Aorta (tissue), 5 donors: Measurements from ENCODE around the gene SRPK3. TPM values are rescaled to one million over a fixed set of nuclear protein-coding genes. Genes with fewer than 3 reads are reported as not detected.

Experiments used
- ATAC-seq: fragments of 200-7000 bp; cut with Tn5 transposase; one replicate; pipeline ENCODE4 v1.9.1; 2022; ENCODE audit warnings: moderate library complexity; ENCODE audit not compliant: low FRiP score
- DNase-seq, 2 donors: peaks; one replicate each; pipeline ENCODE4 v3.0.0-alpha.2; 2020
- H3K27ac ChIP-seq, 2 donors: one replicate each; pipeline ENCODE4 v1.5.1; 2013; ENCODE audit warnings: low read length in 2 of 2, mild to moderate bottlenecking in 2 of 2, moderate library complexity in 2 of 2, control low read depth in 1 of 2, inconsistent platforms in 1 of 2, low read depth in 1 of 2
- H3K27me3 ChIP-seq, 2 donors: one replicate each; pipeline ENCODE4 v1.6.1; 2013; ENCODE audit warnings: control low read depth in 1 of 2, low read length in 1 of 2, mild to moderate bottlenecking in 1 of 2, moderate library complexity in 1 of 2; ENCODE audit not compliant: insufficient read depth in 2 of 2, control insufficient read depth in 1 of 2
- H3K36me3 ChIP-seq, 2 donors: one replicate each; pipeline ENCODE4 v1.6.1; 2013; ENCODE audit warnings: control low read depth in 1 of 2, low read length in 1 of 2, mild to moderate bottlenecking in 1 of 2; ENCODE audit not compliant: insufficient read depth in 2 of 2, control insufficient read depth in 1 of 2
- H3K4me1 ChIP-seq, 2 donors: one replicate each; pipeline ENCODE4 v1.6.1; 2013; ENCODE audit warnings: low read length in 2 of 2, control low read depth in 1 of 2, mild to moderate bottlenecking in 1 of 2, moderate library complexity in 1 of 2; ENCODE audit not compliant: insufficient read depth in 2 of 2, control insufficient read depth in 1 of 2
- H3K4me3 ChIP-seq, 2 donors: one replicate each; pipeline ENCODE4 v1.5.1; 2013; ENCODE audit warnings: low read length in 2 of 2, control low read depth in 1 of 2, mild to moderate bottlenecking in 1 of 2
- H3K9me3 ChIP-seq: one replicate; pipeline ENCODE4 v1.6.1; 2013; ENCODE audit warnings: mild to moderate bottlenecking, low read length; ENCODE audit not compliant: control insufficient read depth
- WGBS, 2 donors: extraction: QIAGEN DNeasy Blood & Tissue Kit; methylation state at CpG; one replicate each; pipeline ENCODE4 v1.1.7; 2013; 5-methylcytosine and 5-hydroxymethylcytosine counted together
- intact Hi-C, 2 donors: fragments of 100-400 bp; cut with DNase I; formaldehyde crosslinking; loops; one replicate each; pipeline versions ENCODE4 v1.14.2 to v1.15.0; 2022
- polyA plus RNA-seq, 2 donors: library from polyadenylated mRNA; stranded (reverse); fragments of 200-250 nt; gene quantifications; one replicate each; pipeline ENCODE4 v1.2.3, GENCODE V29; 2013
- total RNA-seq, 2 donors: library from RNA; stranded (reverse); fragmentation: NEBNext Ultra II Directional; extraction: Animal tissue kit (Norgen Biotek cat#: 25700); gene quantifications; one replicate each; pipeline ENCODE4 v1.2.1, GENCODE V29; 2021
- donor health status: healthy with polysubstance abuse.
- donor health status: Bipolar disorder and iron deficiency.
- donor health status: DM: no; HTN: no; CAD: no.
- donor health status: DM: no; HTN: no; CAD: no.
- donor health status: DM: yes; HTN: yes; CAD: no.

SRPK3 gene
- total and polyA plus RNA-seq, 4 donors, result 1.1 to 11.0 (median 6.7) TPM

- no peak for DNase-seq
- no peaks in the 10 kb centered on the region for H3K27me3 ChIP-seq
- intact Hi-C loops, result no loop called here
- no peaks in the 10 kb centered on the region for H3K9me3 ChIP-seq
- H3K36me3 ChIP-seq, result peaks cover 0 to 3% of the 10 kb centered on the region in 2 donors
- H3K4me1 ChIP-seq, result no peaks in the 10 kb centered on the region
- ATAC-seq, result no peak
- WGBS, 2 donors, result 90 to 95% methylated on average over 12 of the region's 12 CpGs
- H3K27ac ChIP-seq, result no peak overlapping the region
- H3K4me3 ChIP-seq, result no peak overlapping the region
Measured at GRCh38 chrX:153789654-153790053, 8.8 kb downstream of the SRPK3 start.

GRCh38 chrX:153791104-153791852 lies 10.4 kb downstream of the SRPK3 start:
- ATAC-seq (no peak), DNase-seq (no peak)
- Histone ChIP-seq H3K36me3 (no peaks in the 10 kb centered on the region), H3K27me3 (no peaks in the 10 kb centered on the region), H3K27ac (no peak overlapping the region), H3K4me1 (no peaks in the 10 kb centered on the region), H3K4me3 (no peak overlapping the region), H3K9me3 (no peaks in the 10 kb centered on the region)
- 80 to 86% methylated on average over 17 of the region's 17 CpGs for WGBS, 2 donors
- intact Hi-C loops, result no loop called here

- Histone ChIP-seq H3K36me3 (no peaks in the 10 kb centered on the region), H3K27ac (no peak overlapping the region), H3K27me3 (no peaks in the 10 kb centered on the region), H3K4me3 (no peak overlapping the region), H3K4me1 (no peaks in the 10 kb centered on the region), H3K9me3 (no peaks in the 10 kb centered on the region)
- intact Hi-C loops, result no loop called here
- ATAC-seq (no peak), DNase-seq (no peak)
- 81 to 89% methylated on average over 6 of the region's 6 CpGs for WGBS, 2 donors
Measured at GRCh38 chrX:153792368-153792767, 11.5 kb downstream of the SRPK3 start.

GRCh38 chrX:153793291-153793690 lies 12.4 kb downstream of the SRPK3 start:
- 6 to 30% methylated on average over 7 of the region's 7 CpGs for WGBS, 2 donors
- H3K27ac ChIP-seq, result no peak overlapping the region

GRCh38 chrX:153794018-153794896 lies 13.4 kb downstream of the SRPK3 start, which contains the start of the genes IDH3G and SSR4:
Gene IDH3G, minus strand, starts transcription at chrX:153794375. Its CDS starts 49 bp downstream, at chrX:153794326.
Gene SSR4, plus strand, starts transcription at chrX:153794668. Its CDS starts 20 bp downstream, at chrX:153794688.
- no peaks in the 10 kb centered on the region for H3K27me3 ChIP-seq
- no peaks in the 10 kb centered on the region for H3K9me3 ChIP-seq
- intact Hi-C loops, result no loop called here
- 0 to 27% methylated on average over 92 of the region's 92 CpGs for WGBS, 2 donors
- H3K4me3 ChIP-seq, result peak within 1 kb of the TSS; percentile 20 to 50
- H3K4me1 ChIP-seq, result no peaks in the 10 kb centered on the region
- H3K27ac ChIP-seq, result peak within 1 kb of the TSS in 1 of 2 donors; percentile 83
- peak; percentile 94 for ATAC-seq
- peaks cover 0 to 3% of the 10 kb centered on the region in 2 donors for H3K36me3 ChIP-seq
- peak; percentile 94 to 98 for DNase-seq

More at GRCh38 chrX:153793291-153793690, 12.4 kb downstream of the SRPK3 start:
- H3K9me3 ChIP-seq, result no peaks in the 10 kb centered on the region
- intact Hi-C loops, result no loop called here
- H3K27me3 ChIP-seq, result no peaks in the 10 kb centered on the region
- H3K4me3 ChIP-seq, result peak overlapping the region; percentile 15 to 50
- peaks cover 0 to 1% of the 10 kb centered on the region in 2 donors for H3K36me3 ChIP-seq
- H3K4me1 ChIP-seq, result no peaks in the 10 kb centered on the region
- DNase-seq, result no peak
- ATAC-seq, result no peak

- no peak for ATAC-seq
- 3 to 40% methylated on average over 45 to 47 of the region's 47 CpGs for WGBS, 2 donors
Measured at GRCh38 chrX:153794897-153795816, 14.3 kb downstream of the SRPK3 start.

GRCh38 chrX:153797415-153798015 lies 16.7 kb downstream of the SRPK3 start:
- H3K36me3 ChIP-seq, result peaks cover 0 to 3% of the 10 kb centered on the region in 2 donors
- no peak overlapping the region for H3K4me3 ChIP-seq
- no peaks in the 10 kb centered on the region for H3K4me1 ChIP-seq
- H3K27me3 ChIP-seq, result no peaks in the 10 kb centered on the region
- no peak overlapping the region for H3K27ac ChIP-seq
- DNase-seq (no peak), ATAC-seq (no peak)
- intact Hi-C loops, result no loop called here
- H3K9me3 ChIP-seq, result no peaks in the 10 kb centered on the region
- 88 to 92% methylated on average over 14 to 15 of the region's 15 CpGs for WGBS, 2 donors

More at GRCh38 chrX:153794897-153795816, 14.3 kb downstream of the SRPK3 start:
- H3K36me3 ChIP-seq, result peaks cover 0 to 3% of the 10 kb centered on the region in 2 donors
- peak overlapping the region; percentile 20 to 42 for H3K4me3 ChIP-seq
- no peak for DNase-seq
- intact Hi-C loops, result no loop called here
- H3K27ac ChIP-seq, result peak overlapping the region in 1 of 2 donors; percentile 55
- H3K4me1 ChIP-seq, result no peaks in the 10 kb centered on the region
- H3K27me3 ChIP-seq, result no peaks in the 10 kb centered on the region
- H3K9me3 ChIP-seq, result no peaks in the 10 kb centered on the region
